ENCODE results near the gene MAP2K3. TPM values are rescaled to one million over a fixed set of nuclear protein-coding genes. Genes with fewer than 3 reads are reported as not detected.

MAP2K3 gene
- total and polyA plus RNA-seq, 4 donors, result 36.4 to 111 (median 76.7) TPM

- Histone ChIP-seq H3K27ac (ENCODE audit: low read depth in 1 of 2, low read length in 1 of 2) (no peak overlapping the region), H3K9me3 (ENCODE audit: control insufficient read depth in 4 of 4, insufficient read depth in 3 of 4, low read length in 3 of 4) (no peaks in the 10 kb centered on the region), H3K9ac (ENCODE audit: insufficient read depth in 1 of 2, low read length in 2 of 2) (no peak overlapping the region), H3K4me1 (ENCODE audit: control insufficient read depth in 5 of 5, insufficient read depth in 5 of 5, low read length in 5 of 5) (no peaks in the 10 kb centered on the region), H3K36me3 (ENCODE audit: control insufficient read depth in 4 of 4, insufficient read depth in 4 of 4, low read length in 4 of 4) (peaks cover 0 to 21% (median 0%) of the 10 kb centered on the region in 4 donors), H3K27me3 (ENCODE audit: control insufficient read depth in 3 of 3, insufficient read depth in 3 of 3, low read length in 2 of 3) (no peaks in the 10 kb centered on the region), H3K4me3 (no peak overlapping the region)
- TF ChIP-seq, protein P1, sequence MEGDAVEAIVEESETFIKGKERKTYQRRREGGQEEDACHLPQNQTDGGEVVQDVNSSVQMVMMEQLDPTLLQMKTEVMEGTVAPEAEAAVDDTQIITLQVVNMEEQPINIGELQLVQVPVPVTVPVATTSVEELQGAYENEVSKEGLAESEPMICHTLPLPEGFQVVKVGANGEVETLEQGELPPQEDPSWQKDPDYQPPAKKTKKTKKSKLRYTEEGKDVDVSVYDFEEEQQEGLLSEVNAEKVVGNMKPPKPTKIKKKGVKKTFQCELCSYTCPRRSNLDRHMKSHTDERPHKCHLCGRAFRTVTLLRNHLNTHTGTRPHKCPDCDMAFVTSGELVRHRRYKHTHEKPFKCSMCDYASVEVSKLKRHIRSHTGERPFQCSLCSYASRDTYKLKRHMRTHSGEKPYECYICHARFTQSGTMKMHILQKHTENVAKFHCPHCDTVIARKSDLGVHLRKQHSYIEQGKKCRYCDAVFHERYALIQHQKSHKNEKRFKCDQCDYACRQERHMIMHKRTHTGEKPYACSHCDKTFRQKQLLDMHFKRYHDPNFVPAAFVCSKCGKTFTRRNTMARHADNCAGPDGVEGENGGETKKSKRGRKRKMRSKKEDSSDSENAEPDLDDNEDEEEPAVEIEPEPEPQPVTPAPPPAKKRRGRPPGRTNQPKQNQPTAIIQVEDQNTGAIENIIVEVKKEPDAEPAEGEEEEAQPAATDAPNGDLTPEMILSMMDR (IDR thresholded peaks at IDR 0.05; ENCODE audit: control extremely low read depth, extremely low read depth), result no peak
- DNase-seq (no peak), ATAC-seq (ENCODE audit: insufficient read depth, low FRiP score) (no peak)
- WGBS, 2 donors, result 76 to 86% methylated on average over 25 of the region's 25 CpGs
These were observed 44.0 kb upstream of the MAP2K3 start for GRCh38 chr17:21240369-21241055.

DNA sequence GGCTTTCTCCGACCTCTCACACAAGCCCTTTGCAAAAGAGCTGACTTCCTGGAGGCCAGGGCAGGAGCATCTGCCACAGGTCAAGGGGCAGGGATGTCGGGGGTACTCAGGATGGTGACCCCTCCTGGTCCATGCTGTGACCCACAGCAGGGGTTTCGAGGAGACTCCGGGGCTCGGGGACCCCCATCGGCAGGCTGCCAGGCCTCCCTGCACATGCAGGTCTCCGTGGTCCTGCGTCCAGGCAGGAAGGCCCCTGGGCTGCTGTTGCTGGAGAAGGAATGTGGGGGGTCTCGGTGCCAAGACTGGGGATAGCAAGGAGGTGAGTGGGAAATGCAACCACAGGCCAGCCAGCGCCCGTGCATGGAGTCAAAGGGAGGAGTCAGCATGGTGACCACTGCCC lies 42.9 kb upstream of the MAP2K3 start:
- no peak overlapping the region for H3K27ac ChIP-seq (ENCODE audit: low read depth in 1 of 2, low read length in 1 of 2)
- no peak overlapping the region for H3K4me3 ChIP-seq
- WGBS, 2 donors, result 88 to 90% methylated on average over 11 of the region's 11 CpGs
- peaks cover 0 to 21% (median 0%) of the 10 kb centered on the region in 4 donors for H3K36me3 ChIP-seq (ENCODE audit: control insufficient read depth in 4 of 4, insufficient read depth in 4 of 4, low read length in 4 of 4)
- ATAC-seq (ENCODE audit: insufficient read depth, low FRiP score) (no peak), DNase-seq (no peak)
- H3K9ac ChIP-seq (ENCODE audit: insufficient read depth in 1 of 2, low read length in 2 of 2), result no peak overlapping the region
- H3K9me3 ChIP-seq (ENCODE audit: control insufficient read depth in 4 of 4, insufficient read depth in 3 of 4, low read length in 3 of 4), result no peaks in the 10 kb centered on the region
- no peaks in the 10 kb centered on the region for H3K27me3 ChIP-seq (ENCODE audit: control insufficient read depth in 3 of 3, insufficient read depth in 3 of 3, low read length in 2 of 3)
- TF ChIP-seq, protein P1 (IDR thresholded peaks at IDR 0.05; ENCODE audit: control extremely low read depth, extremely low read depth), result no peak
- H3K4me1 ChIP-seq (ENCODE audit: control insufficient read depth in 5 of 5, insufficient read depth in 5 of 5, low read length in 5 of 5), result no peaks in the 10 kb centered on the region

DNA sequence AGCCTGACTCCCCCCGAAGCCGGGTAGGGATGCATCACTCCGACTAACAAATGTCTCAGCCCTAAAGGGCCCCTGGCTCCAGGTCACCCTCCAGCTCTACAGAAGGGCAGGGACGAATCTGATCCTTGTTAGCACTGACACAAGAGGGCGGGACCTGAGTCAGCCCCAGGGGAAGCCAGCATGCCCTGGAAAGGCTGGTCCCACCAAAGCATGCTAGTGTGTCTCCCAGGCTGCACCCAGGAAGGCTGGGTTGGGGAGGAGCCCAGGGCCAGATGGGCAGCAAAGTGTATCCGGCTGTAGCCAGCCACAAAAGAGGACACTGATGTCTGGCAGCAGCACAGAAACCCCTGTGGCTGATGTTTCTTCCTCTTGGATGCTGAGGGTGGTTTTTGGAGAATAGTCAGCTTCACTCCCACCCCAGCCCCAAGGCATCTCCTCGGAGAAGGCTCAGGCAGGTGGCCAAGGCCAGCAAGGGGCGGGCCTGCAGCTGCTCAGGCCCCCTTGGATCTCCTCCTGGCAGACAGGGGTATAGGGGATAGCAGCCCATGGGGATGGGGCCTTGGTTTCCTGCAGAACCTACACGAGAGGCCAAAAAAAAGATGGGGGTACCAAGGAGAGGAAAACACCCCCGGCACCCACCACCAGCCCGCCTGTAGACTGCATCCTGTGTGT lies 42.3 kb upstream of the MAP2K3 start:
- no peak overlapping the region for H3K9ac ChIP-seq (ENCODE audit: insufficient read depth in 1 of 2, low read length in 2 of 2)
- H3K27me3 ChIP-seq (ENCODE audit: control insufficient read depth in 3 of 3, insufficient read depth in 3 of 3, low read length in 2 of 3), result no peaks in the 10 kb centered on the region
- no peak overlapping the region for H3K4me3 ChIP-seq
- no peaks in the 10 kb centered on the region for H3K9me3 ChIP-seq (ENCODE audit: control insufficient read depth in 4 of 4, insufficient read depth in 3 of 4, low read length in 3 of 4)
- DNase-seq (no peak), ATAC-seq (ENCODE audit: insufficient read depth, low FRiP score) (no peak)
- H3K27ac ChIP-seq (ENCODE audit: low read depth in 1 of 2, low read length in 1 of 2), result no peak overlapping the region
- H3K4me1 ChIP-seq (ENCODE audit: control insufficient read depth in 5 of 5, insufficient read depth in 5 of 5, low read length in 5 of 5), result no peaks in the 10 kb centered on the region
- 82 to 84% methylated on average over 10 to 11 of the region's 11 CpGs for WGBS, 2 donors
- TF ChIP-seq, protein P1 (IDR thresholded peaks at IDR 0.05; ENCODE audit: control extremely low read depth, extremely low read depth), result no peak
- H3K36me3 ChIP-seq (ENCODE audit: control insufficient read depth in 4 of 4, insufficient read depth in 4 of 4, low read length in 4 of 4), result peaks cover 0 to 21% (median 0%) of the 10 kb centered on the region in 4 donors
